NCI-H146 treated with DMSO at 0.1 percent for 48 hours (cell line): ENCODE measurements around the gene CPXCR1.
"Not testable (repeated sequence)": the region's sequence is repeated elsewhere in the genome, so short reads cannot be mapped to it uniquely, and the experiment has no call there.

Experiments used
- DNase-seq: peaks from one replicate; lab custom pipeline; 2025; ENCODE audit not compliant: unreplicated experiment; lab: John Stamatoyannopoulos, UW

The CPXCR1 gene

GRCh38 chrX:88746925-88747324 is at the start of gene CPXCR1:
TSS of gene CPXCR1 (plus strand) at chrX:88747225. CDS start at chrX:88753415, 6,190 bp downstream.
- no peak for DNase-seq

DNA sequence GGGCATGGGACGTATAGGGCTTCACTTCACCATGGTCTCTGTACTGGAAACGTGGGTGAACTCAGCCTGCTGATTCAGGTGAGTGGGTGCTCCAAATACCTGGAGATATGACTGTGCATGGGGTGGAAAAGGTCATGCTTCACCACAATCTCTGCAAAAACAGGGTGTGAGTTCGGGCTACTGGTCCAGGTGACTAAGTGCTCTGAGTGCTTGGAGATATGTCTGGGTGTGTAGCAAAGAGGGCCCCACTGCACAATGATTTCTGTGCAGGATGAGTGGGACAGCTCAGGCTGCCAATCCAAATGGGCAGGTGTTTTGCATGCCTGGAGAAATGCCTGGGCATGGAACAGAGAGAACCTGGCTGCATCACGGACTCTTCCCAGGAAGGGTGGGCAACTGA is 11.2 kb upstream of the CPXCR1 start:
- DNase-seq = no peak

DNA sequence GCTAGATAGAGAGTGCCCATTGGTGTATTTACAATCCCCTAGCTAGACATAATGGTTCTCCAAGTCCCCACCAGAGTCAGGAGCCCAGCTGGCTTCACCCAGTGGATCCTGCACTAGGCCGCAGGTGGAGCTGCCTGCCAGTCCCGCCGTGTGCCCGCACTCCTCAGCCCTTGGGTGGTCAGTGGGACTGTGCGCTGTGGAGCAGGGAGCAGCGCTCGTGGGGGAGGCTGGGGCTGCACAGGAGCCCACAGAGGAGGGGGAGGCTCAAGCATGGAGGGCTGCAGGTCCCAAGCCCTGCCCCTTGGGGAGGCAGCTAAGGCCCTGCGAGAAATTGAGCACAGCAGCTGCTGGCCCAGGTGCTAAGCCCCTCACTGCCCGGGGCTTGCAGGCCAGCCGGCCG is 810 bp upstream of the CPXCR1 start:
- not testable (repeated sequence) for DNase-seq

DNA sequence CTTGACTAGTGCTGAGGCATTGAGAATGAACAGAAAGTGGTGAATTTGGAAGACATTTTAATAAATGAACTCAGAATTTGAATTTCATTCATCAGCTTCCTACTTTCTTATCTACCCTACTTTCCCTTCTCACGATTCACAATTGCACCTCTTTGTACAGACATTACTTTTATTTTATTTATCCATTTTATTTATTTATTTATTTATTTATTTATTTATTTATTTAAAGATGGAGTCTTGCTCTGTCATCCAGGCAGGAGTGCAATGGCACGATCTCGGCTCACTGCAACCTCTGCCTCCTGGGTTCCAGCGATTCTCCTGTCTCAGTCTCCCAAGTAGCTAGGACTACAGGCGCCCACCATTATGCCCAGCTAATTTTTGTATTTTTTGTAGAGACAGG is 5.3 kb downstream of the CPXCR1 start:
- DNase-seq = not testable (repeated sequence)

DNA sequence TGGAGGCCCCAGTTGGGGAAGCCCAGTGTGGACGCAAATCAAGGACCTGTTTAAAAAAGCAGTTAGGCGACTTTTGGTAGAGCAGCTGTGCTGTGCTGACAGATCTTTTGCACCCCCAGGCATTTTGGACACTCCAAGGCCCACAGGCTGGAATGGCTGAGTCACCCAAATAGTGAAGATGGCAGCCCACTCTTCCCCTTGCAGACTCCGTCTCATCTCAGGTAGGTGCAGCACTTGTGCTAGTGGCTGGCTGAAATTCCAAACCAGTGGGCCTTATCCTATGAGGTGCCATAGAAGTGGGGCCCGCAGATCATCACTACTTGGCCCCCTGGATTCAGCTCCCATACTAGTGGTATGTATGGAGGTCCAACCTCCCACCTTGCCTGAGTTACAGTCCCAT is 42.8 kb downstream of the CPXCR1 start:
- no peak for DNase-seq
